DND-41 (cell line): ENCODE results near the gene MACROD2.

Source experiments
- ATAC-seq: fragments of 200-7000 bp; cut with Tn5 transposase; 3 replicates; pipeline ENCODE4 v1.9.1; 2021; ENCODE audit warnings: low read depth; ENCODE audit not compliant: insufficient read depth
- DNase-seq: peaks from one replicate; pipeline ENCODE4 v3.0.0-alpha.2; 2020
- H2AFZ ChIP-seq: 2 replicates; pipeline ENCODE4 v1.6.0; 2012; ENCODE audit warnings: low read depth, low read length
- H3K27ac ChIP-seq: 2 replicates; pipeline ENCODE4 v1.5.1; 2012; ENCODE audit warnings: low read length, inconsistent platforms
- H3K27me3 ChIP-seq: fragments of 200-600 bp; sonication (generic); 2 replicates; pipeline ENCODE4 v1.6.0; 2012; ENCODE audit warnings: low read length, mild to moderate bottlenecking, inconsistent platforms; ENCODE audit not compliant: insufficient read depth, poor library complexity
- H3K36me3 ChIP-seq: 2 replicates; pipeline ENCODE4 v1.5.1; 2012; ENCODE audit warnings: low read length, inconsistent platforms; ENCODE audit not compliant: insufficient read depth
- H3K4me1 ChIP-seq: 2 replicates; pipeline ENCODE4 v1.5.1; 2012; ENCODE audit warnings: mild to moderate bottlenecking, low read length; ENCODE audit not compliant: insufficient read depth
- H3K4me2 ChIP-seq: 2 replicates; pipeline ENCODE4 v1.6.0; 2012; ENCODE audit warnings: mild to moderate bottlenecking, moderate library complexity, low read length, inconsistent platforms; ENCODE audit not compliant: insufficient read depth
- H3K4me3 ChIP-seq, 2 experiments: fragments of 200-600 bp in 1 of 2; shearing (Covaris generic) in 1 of 2; 2 replicates each; pipeline ENCODE4 v1.5.1; 2012 to 2016; ENCODE audit warnings: inconsistent platforms in 2 of 2, low read length in 2 of 2, mild to moderate bottlenecking in 2 of 2, low read depth in 1 of 2, moderate library complexity in 1 of 2
- H3K79me2 ChIP-seq: 2 replicates; pipeline ENCODE4 v1.6.0; 2012; ENCODE audit warnings: low read length, inconsistent platforms; ENCODE audit not compliant: insufficient read depth
- H3K9ac ChIP-seq: 2 replicates; pipeline ENCODE4 v1.6.0; 2012; ENCODE audit warnings: low read depth, mild to moderate bottlenecking, inconsistent platforms, low read length, moderate library complexity
- H3K9me3 ChIP-seq: 2 replicates; pipeline ENCODE4 v1.5.1; 2012; ENCODE audit warnings: low read length, moderate library complexity, mild to moderate bottlenecking, inconsistent platforms; ENCODE audit not compliant: insufficient read depth, severe bottlenecking
- H4K20me1 ChIP-seq: 2 replicates; pipeline ENCODE4 v1.6.0; 2012; ENCODE audit warnings: low read length; ENCODE audit not compliant: insufficient read depth
- CTCF ChIP-seq: IDR thresholded peaks from 2 replicates; pipeline ENCODE4 v1.5.1; 2012; ENCODE audit warnings: borderline replicate concordance, low read length, moderate library complexity, mild to moderate bottlenecking; ENCODE audit not compliant: poor library complexity, severe bottlenecking; ENCODE audit errors: extremely low read depth
- EZH2 ChIP-seq: IDR thresholded peaks from 3 replicates; pipeline ENCODE4 v1.6.1; 2012; ENCODE audit warnings: borderline replicate concordance, low read depth, mild to moderate bottlenecking, moderate library complexity, low read length, inconsistent platforms; ENCODE audit not compliant: severe bottlenecking

Gene MACROD2

DNA sequence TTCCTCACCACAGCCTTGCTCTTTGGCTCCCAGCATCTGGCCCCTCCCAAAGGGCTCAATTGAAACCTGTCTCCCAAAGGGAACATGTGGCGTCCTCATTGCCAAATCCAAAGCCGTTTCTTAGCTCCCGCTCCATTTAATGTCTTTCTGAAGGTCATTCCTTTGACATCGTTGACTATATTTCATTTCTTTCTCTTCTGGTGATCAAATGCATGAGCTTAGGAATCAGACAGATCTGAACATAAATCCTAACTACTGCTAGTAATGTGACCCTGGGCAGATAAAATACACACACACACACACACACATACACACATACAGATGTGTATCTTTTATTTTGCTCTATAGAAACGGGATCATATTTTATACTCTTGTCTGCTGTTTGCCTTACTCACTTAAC is 1306.8 kb downstream of the MACROD2 start:
- DNase-seq: no peak
- Histone ChIP-seq H3K27me3 (no peaks in the 10 kb centered on the region), H3K27ac (no peak overlapping the region), H3K4me3 (no peak overlapping the region), H3K9ac (no peak overlapping the region), H3K36me3 (no peaks in the 10 kb centered on the region), H3K4me2 (no peak overlapping the region), H3K9me3 (no peaks in the 10 kb centered on the region), H3K79me2 (no peaks in the 10 kb centered on the region), H4K20me1 (no peaks in the 10 kb centered on the region), H3K4me1 (no peaks in the 10 kb centered on the region), H2AFZ (no peak overlapping the region)
- ATAC-seq: no peak
- no peak for TF ChIP-seq EZH2
- TF ChIP-seq CTCF: no peak

DNA sequence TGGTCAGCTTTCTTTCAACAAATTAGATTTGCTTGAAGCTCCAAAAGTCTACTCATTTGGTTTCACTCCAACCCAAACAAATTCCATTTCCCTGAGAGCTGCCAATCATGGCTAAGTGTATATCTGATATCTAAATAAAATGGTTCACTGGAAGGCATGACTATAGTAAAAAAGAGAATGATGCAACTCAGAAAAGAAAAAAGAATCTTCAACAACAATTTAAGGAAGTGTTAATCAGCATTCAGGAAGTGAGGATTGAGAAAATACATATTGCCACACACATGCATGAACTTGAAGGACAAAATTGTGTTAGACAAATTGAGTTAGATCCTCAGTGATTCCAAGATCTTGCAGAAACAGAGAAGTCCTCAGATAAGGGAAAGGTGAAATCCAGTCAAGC is 1315.0 kb downstream of the MACROD2 start:
- Histone ChIP-seq H3K4me3 (no peak overlapping the region), H3K9ac (no peak overlapping the region), H2AFZ (peak overlapping the region; percentile 50), H3K36me3 (no peaks in the 10 kb centered on the region), H3K79me2 (no peaks in the 10 kb centered on the region), H3K27me3 (no peaks in the 10 kb centered on the region), H4K20me1 (no peaks in the 10 kb centered on the region), H3K27ac (no peak overlapping the region), H3K9me3 (peaks cover 6% of the 10 kb centered on the region), H3K4me1 (no peaks in the 10 kb centered on the region), H3K4me2 (no peak overlapping the region)
- ATAC-seq (no peak), DNase-seq (no peak)
- TF ChIP-seq CTCF (no peak), EZH2 (no peak)

DNA sequence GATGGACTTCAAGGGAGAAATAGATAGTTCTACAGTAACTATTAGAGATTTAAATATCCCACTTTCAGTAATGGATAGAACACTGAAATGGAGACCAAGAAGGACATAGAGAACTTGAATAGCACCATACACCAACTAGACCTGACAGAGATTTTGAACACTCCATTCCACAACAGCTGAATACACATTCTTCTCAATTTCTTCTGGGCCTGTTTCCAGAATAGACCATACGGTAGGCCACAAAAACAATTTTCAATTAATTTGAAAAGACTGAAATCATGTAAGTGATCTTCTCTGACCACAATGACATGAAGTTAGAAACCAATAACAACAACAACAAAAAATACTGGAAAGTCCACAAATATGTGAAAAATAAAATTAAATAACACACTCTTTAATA is 1321.2 kb downstream of the MACROD2 start:
- H3K9me3 ChIP-seq: no peaks in the 10 kb centered on the region
- DNase-seq (no peak), ATAC-seq (no peak)
- H3K9ac ChIP-seq: no peak overlapping the region
- no peak overlapping the region for H3K27ac ChIP-seq
- TF ChIP-seq CTCF (no peak), EZH2 (no peak)
- no peaks in the 10 kb centered on the region for H3K27me3 ChIP-seq
- no peaks in the 10 kb centered on the region for H3K4me1 ChIP-seq
- no peak overlapping the region for H2AFZ ChIP-seq
- no peaks in the 10 kb centered on the region for H3K36me3 ChIP-seq
- no peak overlapping the region for H3K4me3 ChIP-seq
- no peaks in the 10 kb centered on the region for H3K79me2 ChIP-seq
- no peaks in the 10 kb centered on the region for H4K20me1 ChIP-seq
- no peak overlapping the region for H3K4me2 ChIP-seq
